Stimulated activated CD8-positive, alpha-beta memory T cell treated with anti-CD3 and anti-CD28 coated beads, Interleukin-4, amount 100 ng/mL, for 1 hour (primary cell): ENCODE measurements around the gene SHPK.

ENCODE experiments used
- DNase-seq, 2 donors: peaks; one replicate each; pipeline ENCODE4 v3.0.0-alpha.2; 2020; ENCODE audit warnings: low read depth in 2 of 2, low spot score in 1 of 2

Gene SHPK, protein sequence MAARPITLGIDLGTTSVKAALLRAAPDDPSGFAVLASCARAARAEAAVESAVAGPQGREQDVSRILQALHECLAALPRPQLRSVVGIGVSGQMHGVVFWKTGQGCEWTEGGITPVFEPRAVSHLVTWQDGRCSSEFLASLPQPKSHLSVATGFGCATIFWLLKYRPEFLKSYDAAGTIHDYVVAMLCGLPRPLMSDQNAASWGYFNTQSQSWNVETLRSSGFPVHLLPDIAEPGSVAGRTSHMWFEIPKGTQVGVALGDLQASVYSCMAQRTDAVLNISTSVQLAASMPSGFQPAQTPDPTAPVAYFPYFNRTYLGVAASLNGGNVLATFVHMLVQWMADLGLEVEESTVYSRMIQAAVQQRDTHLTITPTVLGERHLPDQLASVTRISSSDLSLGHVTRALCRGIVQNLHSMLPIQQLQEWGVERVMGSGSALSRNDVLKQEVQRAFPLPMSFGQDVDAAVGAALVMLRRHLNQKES

DNA sequence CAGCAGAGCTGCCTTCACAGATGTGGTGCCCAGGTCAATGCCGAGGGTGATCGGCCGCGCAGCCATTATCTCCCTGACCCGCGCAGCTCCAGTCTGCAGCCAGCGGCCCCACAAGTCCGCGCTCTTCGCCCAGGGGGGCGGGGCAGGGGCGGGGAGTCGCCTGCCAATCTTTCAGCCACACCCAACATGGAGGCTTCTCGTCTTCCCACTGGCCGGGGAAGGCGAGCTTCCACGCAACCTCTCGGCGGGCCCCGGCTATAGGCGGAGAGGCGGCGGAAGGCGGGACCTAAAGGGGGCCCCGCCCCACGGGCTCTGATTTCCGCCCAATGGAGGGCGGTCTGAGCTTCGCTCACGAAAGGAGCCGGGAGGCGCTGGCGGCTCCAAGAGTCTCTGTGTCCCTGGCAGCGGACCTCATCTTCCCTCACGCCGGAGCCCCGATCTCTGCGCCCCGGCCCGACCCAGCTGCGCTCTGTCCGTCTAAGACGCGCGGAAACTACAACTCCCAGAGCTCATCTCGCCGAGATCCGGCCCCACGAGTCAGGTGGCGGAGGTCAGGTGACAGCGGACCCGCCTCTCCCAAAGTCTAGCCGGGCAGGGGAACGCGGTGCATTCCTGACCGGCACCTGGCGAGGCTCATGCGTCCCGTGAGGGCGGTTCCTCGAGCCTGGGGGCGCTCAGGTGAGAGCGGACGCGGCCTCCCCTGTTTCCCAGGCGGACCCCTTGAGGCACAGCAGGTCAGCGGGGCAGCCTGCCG is at the start of gene SHPK, which contains the start of gene CTNS:
SHPK (minus strand) TSS at position 97 of the 754 bp plus-strand sequence; CDS start at position 66, 31 bp downstream.
CTNS (plus strand) TSS at position 607 of the 754 bp plus-strand sequence. CDS start 3,447 bp downstream, outside the sequence.
- DNase-seq: peak; percentile 81 to 88

DNA sequence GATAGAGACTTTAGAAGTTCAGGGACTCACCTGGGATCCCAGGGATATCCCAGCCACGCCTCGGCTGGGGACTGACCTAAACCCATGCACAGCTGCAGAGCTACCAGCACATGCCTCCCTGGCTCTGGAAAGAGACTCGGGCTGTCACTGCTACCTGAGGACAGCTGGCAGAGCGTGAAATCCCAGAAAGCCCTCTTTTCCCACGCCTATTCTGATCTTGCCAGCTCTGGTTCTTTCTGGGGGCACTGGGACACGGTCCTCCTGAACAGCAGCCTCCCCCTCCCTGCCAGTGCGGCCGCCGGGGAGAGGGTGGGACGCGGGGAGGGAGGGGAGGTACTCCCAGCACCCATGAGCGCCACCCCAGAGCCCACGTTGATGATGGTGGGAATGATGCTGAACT is 49.1 kb upstream of the SHPK start:
- no peak for DNase-seq

DNA sequence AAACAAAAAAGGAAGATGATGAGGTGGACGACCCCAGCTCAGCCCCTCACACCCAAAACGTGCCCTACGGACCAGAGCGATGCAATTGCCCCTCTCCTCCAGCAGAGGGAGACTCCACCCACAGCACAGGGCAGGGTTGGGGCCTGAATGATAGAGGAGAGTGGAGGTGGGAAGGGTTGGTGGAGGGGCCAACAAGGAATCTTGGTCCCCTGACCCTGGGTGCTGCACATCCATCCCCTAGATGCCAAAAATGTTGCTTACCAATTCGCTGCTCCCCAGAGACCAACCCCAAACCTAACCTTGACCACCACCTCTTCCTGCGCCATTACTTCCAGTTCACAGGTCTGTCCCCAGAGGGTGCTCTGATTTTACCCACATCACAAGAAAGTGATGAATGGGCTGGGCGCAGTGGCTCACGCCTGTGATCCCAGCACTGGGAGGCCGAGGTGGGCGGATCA is 47.0 kb upstream of the SHPK start:
- no peak for DNase-seq

DNA sequence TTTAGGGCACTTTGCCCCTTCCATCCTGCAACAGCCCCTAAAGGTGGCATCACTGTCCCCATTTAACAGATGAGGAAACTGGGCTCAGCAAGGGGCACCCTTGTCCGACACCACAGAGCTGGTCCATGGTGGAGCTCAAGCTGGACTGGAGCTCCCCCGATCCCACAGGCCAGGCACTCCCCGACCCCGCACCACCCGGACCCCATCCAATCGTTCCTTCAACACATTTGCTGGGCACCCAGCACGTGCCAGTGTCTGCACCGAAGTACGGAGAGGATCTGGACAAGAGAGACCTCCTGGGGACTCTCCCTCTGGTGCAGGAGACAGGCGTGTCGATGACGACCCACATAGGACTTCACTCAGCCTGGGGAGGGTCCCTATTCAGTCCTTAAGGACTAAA is 46.0 kb upstream of the SHPK start:
- DNase-seq: no peak

DNA sequence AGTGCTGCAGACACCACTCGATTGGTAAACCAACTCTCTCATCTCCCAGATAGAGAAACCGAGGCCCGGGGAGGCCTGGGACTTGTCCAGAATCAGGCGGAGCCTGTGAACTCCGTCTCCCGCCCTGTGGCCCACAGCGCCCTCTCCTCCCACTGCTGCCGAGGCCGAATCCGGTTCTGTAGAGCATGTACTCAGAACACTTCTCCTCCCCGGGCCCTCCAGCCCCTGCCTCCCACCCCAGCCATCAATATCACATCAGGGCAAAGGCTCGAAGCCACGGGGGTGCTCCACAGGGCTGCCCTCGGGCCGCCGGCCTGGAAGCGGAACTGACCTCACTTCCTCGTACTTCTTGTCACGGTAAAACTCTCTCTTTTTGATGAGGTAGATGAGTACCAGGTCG is 45.5 kb upstream of the SHPK start:
- DNase-seq: no peak

DNA sequence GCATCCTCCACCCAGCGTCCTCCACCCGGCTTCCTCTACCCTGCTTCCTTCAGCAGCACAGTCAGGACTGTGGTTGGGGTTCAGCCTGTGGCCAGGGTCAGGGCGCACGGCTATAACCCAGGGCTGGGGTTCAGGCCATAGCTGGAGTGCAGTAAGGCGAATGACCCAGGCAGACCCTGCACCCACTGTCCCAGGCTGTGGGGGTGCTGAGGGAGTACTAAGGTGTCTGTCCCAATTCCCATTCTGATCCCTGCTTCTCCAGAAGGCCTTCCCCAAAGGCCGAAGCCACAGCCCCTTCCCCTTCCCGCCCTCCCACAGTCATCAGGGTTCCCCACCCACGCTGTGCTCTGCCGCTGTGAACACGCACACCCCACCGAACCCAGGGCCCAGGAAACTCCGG is 45.0 kb upstream of the SHPK start:
- no peak for DNase-seq

DNA sequence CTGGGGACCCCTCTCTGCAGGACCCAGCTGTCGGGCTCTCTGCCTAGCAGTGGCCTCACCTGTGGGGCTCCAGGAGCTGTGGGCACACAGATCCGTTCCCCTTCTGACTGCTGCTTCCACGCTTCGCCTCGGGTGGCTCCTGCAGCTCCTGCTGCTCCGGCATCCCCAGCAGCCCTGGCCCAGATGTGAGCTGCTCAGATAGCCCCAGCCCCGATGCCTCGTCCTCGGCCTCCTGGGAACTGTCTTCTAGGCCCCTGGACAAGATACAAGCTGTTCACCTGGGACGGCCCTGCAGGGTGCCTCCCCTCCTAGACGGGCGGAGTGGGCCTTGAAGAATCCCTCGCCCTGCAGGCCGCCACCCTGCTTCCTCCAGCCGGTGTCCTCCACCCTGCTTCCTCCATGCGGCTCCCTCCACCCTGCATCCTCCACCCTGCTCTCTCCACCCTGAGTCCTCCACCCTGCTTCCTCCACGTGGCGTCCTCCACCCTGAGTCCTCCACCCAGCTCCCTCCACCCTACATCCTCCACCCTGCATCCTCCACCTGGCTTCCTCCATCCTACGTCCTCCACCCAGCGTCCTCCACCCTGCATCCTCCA is 43.6 kb upstream of the SHPK start:
- DNase-seq: no peak

DNA sequence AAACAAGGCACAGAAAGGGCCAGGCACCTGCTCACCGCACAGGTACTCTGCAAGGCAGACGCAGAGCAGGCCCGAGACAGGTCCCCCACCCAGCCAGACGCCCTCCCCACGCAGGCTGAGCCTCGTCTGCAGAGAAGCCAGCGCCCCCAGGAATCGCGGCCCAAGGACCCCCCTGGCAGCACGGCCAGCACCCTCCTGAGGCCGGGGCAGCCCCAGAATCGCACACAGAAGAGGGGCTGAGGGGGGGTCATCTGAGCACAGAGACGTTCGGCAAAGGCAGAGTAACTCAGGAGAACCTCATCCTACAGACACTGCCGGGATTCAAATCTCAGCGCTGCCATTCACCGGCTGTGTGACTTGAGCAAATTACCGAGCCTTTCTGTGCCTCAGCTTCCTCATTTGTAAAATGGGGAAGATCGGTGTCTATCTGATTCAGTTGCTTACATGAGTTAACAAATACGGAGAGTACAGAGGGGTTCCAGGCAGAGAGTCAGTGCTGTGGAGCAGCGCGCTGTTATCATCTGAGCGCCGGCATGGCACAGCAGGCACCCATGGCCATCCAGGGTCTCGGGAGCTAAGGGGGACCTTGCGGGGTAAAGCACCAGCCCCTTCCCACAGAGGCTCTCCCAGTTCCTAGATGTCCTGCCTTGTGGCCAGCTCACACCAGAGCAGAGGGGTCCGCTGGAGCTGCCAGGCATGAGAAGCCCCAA is 42.9 kb upstream of the SHPK start:
- DNase-seq: no peak

DNA sequence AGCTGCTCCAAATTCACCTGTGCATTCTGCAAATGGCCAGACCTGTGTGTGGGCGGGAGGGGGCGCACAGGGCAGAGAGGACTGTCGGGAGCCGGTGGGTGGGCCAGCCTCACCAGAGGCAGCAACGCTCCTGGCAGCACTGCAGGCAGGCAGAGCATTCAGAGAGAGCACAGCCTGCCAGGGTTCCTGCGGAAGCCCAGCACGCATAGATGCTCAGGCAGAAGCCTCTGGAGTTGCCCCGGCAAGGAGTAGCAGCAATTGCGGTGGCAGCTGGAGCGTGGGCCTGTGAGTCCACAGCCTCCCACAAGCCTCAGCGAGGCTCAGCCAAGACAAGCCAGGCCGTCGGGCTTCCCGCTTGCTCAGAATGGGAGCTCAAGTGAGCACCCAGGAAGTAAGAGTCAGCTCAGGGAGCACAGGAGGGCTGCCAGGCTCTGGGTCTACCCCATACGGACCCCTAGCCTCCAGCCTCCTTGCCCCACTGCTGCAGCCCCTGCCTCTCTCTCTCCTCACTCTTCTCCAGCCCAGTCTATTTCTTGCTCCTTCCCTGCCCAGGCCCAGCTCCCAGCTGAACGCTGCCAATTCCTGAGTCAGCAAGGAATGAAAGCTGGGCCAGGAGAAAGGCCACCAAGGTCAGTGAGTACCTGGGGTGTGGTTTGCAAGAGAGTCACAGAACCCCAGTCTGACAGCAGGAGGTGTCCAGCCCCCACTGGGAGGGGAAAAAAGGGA is 42.2 kb upstream of the SHPK start:
- DNase-seq: no peak

DNA sequence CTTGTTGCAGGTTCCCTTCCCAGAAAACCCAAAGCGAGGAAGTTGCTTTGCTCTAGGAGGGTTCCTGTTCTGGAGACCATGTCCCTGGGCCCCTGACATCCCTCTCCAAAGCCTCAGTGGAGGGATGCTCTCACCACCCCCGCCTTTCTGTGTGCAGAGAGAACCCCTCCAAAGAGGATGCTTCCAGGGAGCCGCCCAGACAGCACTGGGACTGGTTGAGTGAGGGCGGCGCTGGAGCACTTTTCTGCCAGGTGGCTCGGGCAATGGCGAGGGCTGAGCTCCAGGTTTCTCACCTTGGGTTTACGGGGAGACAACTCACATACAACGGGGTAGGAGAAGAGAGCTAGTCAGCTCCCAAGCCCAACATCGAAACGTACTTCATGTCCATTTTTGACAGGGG is 39.8 kb upstream of the SHPK start:
- DNase-seq: no peak

DNA sequence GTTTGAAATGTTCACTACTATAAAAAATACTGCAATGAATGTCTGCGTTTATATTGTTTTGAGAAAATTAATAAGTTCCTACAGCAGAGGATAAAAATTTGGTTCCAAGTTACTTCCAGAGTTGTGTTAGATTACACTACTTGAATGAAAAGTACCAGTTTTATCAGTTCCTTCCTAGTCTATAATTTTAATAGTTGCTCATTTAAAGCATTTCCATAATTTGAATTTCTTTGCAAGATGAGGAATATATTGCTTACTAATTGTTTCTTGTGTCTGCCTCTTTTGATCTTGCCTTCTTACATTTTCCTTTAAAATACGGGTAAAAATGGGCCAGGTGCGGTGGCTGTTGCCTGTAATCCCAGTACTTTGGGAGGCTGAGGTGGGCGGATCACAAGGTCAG is 36.5 kb upstream of the SHPK start:
- no peak for DNase-seq

DNA sequence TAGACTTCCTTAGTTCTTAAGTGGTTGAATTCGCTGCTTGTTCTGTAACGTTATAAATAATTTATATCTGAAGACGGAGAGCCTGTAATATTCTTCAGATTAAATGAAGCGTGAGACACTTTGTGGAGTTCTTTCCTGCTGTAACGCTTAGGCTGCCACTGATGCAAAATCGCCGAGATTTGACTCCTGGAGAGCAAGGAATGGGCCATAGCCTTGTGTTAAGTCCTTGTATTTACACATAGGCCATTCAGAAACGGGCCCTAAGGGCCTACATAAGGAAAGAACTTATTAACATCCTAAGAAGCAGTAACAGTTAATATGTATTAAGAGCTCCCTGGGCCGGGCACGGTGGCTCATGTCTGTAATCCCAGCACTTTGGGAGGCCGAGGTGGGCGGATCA is 33.5 kb upstream of the SHPK start:
- no peak for DNase-seq

DNA sequence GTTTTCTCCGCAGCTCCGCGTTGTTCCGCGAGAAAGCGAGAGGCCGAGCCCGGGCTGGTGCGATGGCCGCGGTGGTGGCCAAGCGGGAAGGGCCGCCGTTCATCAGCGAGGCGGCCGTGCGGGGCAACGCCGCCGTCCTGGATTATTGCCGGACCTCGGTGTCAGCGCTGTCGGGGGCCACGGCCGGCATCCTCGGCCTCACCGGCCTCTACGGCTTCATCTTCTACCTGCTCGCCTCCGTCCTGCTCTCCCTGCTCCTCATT is 33.0 kb upstream of the SHPK start:
- no peak for DNase-seq

DNA sequence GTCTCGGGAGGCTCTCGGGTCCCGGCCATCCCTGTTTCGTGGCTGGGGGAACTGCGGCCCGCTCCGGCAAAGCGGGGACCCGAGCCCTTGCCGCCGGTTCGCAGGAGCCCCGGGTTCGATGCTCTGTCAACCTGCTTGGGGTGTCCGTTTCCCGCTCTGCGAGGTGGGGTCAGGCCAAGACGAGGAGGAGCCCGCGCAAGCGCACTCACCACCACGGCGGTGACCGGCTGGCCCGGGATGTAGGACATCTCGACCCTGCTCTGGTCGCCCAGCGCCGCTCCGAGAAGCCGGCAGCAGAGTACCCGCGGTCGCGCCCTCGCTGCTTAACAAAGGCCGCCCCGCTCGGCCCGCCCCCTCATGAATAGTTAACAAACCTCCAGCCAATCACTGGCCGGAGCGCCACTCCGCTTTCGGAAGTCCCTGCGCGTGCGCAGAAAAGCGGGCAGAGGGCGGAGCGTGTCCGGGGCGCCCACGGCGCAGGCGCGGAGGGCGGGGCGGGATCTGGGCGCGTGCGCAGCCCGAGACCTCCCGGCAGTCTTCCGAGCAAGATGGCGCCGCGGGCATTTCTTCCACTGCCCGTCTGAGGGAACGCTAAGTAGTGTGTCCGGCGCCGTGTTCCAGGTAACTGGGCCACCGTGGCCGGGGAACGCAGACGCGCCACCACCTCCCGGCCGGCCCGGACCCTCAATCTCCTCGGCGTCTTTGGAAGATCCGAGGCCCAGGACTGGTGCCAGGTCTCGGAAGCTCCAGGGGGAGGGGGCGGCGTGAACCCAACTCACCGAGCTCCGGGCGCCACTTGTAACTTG is 32.4 kb upstream of the SHPK start, which contains the start of the genes EMC6 and TAX1BP3:
EMC6 (plus strand) TSS at position 534 of the 806 bp plus-strand sequence. CDS start 335 bp downstream, outside the sequence.
TAX1BP3 (minus strand) TSS at position 300 of the 806 bp plus-strand sequence; CDS start at position 248, 52 bp downstream.
- DNase-seq: peak; percentile 99

DNA sequence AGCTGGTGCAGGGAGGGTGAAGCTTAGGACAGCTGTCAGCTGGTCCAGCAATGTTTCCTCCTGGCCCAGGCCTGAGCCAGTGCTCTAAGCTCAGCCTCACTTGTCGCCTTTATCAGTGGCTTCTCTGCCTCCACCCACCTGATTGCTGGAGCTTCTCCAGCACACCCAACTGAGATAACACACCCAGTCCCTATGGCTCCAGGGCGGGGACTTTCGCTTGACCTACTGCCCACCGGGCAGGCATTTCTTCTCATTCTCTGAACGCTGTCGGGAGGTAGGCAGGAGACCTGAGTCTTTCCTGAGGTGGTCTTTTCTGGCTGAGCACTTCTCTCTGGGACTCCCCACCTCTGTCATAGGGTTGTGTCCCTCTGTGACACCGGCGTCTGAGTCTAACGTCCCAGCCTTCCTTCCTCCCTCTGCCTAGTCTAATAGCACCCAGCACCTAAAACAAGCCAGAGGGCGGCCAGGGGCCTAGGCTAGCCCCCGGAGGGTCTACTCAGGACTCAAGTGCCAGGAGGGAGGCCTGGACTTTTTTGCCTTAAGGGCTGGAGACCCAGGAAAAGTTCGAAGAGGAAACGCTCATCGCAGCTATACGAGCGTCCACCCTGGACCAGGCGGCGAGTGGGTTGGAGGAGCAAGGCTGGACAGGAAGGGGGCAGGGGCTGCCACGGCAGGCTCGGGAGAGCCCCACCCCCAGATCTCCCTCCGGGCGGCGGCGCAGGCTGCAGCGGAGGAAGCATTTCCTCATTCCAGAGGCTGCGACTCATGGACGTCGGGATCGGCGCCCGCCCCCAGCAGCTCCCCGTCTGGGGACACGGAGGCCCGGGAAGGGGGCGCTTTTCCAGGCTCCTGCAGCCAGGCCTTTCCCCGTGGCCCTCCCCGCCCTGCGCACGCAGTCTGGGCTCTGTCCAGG is 31.6 kb upstream of the SHPK start:
- no peak for DNase-seq

DNA sequence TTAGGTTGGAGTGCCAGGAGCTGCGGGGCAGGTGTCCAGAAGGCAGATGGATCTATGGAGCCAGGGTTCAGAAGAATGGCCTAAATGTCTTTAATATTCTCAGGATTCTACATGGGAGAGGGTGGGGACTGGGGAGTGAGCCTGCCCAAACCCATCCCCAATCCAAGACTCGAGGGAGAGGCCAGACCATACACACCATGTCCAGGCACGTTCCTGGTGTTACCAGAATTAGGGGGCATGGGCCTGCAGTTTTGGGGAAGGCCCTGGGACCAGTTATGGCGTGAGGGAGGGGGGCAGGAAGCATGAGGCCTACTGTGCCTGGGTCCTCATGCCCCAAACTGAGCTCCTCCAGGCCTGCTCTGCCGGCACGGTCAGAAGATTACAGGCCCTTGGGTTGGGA is 30.5 kb upstream of the SHPK start:
- DNase-seq: no peak

DNA sequence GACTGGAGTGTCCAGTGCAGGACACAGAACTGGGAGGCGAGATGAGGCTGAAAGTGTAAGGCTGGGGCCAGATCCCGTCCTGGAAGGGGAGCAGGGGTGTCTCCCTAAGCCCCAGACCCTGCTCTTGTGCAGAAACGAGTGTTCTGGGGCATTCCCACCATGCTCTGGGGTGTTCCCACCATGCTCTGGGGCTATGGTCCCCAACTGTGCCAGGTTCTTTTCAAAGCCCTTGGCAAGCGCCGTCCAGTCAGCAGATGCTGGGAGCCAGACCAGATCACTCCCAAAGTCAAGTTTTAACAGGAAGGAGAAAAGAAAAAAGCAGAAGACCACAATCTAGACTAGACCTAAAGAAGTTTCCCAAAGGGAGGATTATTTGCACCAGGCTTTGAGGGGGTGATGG is 29.8 kb upstream of the SHPK start:
- no peak for DNase-seq
